Spleen (tissue), 11 donors: ENCODE data around the gene COQ5. TPM values are rescaled to one million over a fixed set of nuclear protein-coding genes. Genes with fewer than 3 reads are reported as not detected.

Experiments used
- DNase-seq: peaks from one replicate; pipeline ENCODE4 v3.0.0-alpha.2; 2020
- H3K27ac ChIP-seq, 8 donors: fragments of 200-600 bp; sonication (generic) in 7 of 8; 1 replicate in 4 of 8; 2 replicates in 4 of 8; pipeline versions ENCODE4 v1.5.0 to v1.8.0; 2016 to 2021; ENCODE audit warnings: inconsistent platforms in 4 of 8, mild to moderate bottlenecking in 4 of 8, moderate library complexity in 1 of 8
- H3K27me3 ChIP-seq, 7 donors: fragments of 200-600 bp; sonication (generic) in 6 of 7; replicated peaks in 1 of 7; 1 replicate in 4 of 7; 2 replicates in 3 of 7; pipeline versions ENCODE4 v1.5.0 to v1.8.0; 2016 to 2021; ENCODE audit warnings: inconsistent platforms in 3 of 7, mild to moderate bottlenecking in 1 of 7
- H3K36me3 ChIP-seq, 6 donors: fragments of 200-600 bp; sonication (generic) in 5 of 6; 1 replicate in 4 of 6; 2 replicates in 2 of 6; pipeline versions ENCODE4 v1.5.0 to v1.8.0; 2016 to 2021; ENCODE audit warnings: inconsistent platforms in 2 of 6
- H3K4me1 ChIP-seq, 6 donors: fragments of 200-600 bp; sonication (generic) in 5 of 6; 1 replicate in 3 of 6; 2 replicates in 3 of 6; pipeline versions ENCODE4 v1.5.0 to v1.8.0; 2016 to 2021; ENCODE audit warnings: inconsistent platforms in 3 of 6
- H3K4me3 ChIP-seq, 8 donors: fragments of 200-600 bp; sonication (generic) in 7 of 8; 1 replicate in 4 of 8; 2 replicates in 4 of 8; pipeline versions ENCODE4 v1.5.0 to v1.8.0; 2016 to 2021; ENCODE audit warnings: inconsistent platforms in 4 of 8, mild to moderate bottlenecking in 4 of 8, moderate library complexity in 2 of 8
- H3K9me3 ChIP-seq, 8 donors: fragments of 200-600 bp; sonication (generic) in 7 of 8; 1 replicate in 4 of 8; 2 replicates in 4 of 8; pipeline versions ENCODE4 v1.5.0 to v1.8.0; 2016 to 2021; ENCODE audit warnings: inconsistent platforms in 4 of 8
- POLR2A ChIP-seq, 3 donors: fragments of 450-650 bp; IDR thresholded peaks; one replicate each; pipeline ENCODE4 v1.5.1; 2017; ENCODE audit warnings: antibody characterized with exemption in 3 of 3, mild to moderate bottlenecking in 1 of 3
- POLR2AphosphoS5 ChIP-seq, 3 donors: sonication (generic); formaldehyde crosslinking; IDR thresholded peaks; one replicate each; pipeline ENCODE4 v1.5.1; 2017; ENCODE audit warnings: antibody characterized with exemption in 3 of 3
- WGBS, 5 donors: extraction: QIAGEN DNeasy Blood & Tissue Kit in 3 of 5; methylation state at CpG; one replicate each; pipeline versions ENCODE4 v1.1.5 to v1.1.7; 2013 to 2018; 5-methylcytosine and 5-hydroxymethylcytosine counted together
- intact Hi-C: fragments of 100-400 bp; cut with DNase I; formaldehyde crosslinking; loops from one replicate; pipeline ENCODE4 v1.15.0; 2023; ENCODE audit warnings: low total_unique reads
- polyA plus RNA-seq, 3 donors: library from polyadenylated mRNA; stranded (reverse); fragments of 200-250 nt; gene quantifications; one replicate each; pipeline ENCODE4 v1.2.1, GENCODE V29; 2013
- total RNA-seq, 7 donors: library from RNA; depleted of rRNA in 3 of 7; stranded (reverse); fragments of >200 nt in 3 of 7; fragmentation: NEBNext Ultra II Directional in 4 of 7; extraction: Animal tissue kit (Norgen Biotek cat#: 25700) in 4 of 7; gene quantifications; one replicate each; pipeline versions ENCODE4 v1.1.0 to v1.2.1, GENCODE V29; 2016 to 2021
- TF ChIP-seq, protein P1 (sequence below), 11 experiments: fragments of 200-600 bp in 7 of 11; fragments of 450-650 bp in 4 of 11; sonication (generic) in 4 of 11; IDR thresholded peaks in 8 of 11; conservative IDR thresholded peaks in 3 of 11; 1 replicate in 7 of 11; 2 replicates in 4 of 11; pipeline versions ENCODE4 v1.4.0 to v1.8.0; 2016 to 2021; ENCODE audit warnings: antibody characterized with exemption in 11 of 11, inconsistent platforms in 4 of 11, mild to moderate bottlenecking in 1 of 11
- donor health status: healthy with polysubstance abuse.
- donor health status: DM: no; HTN: no; CAD: no; lungs with moderate emphysema.
- donor health status: DM: no; HTN: no; CAD: no.
- donor health status: Bipolar disorder and iron deficiency.
- donor health status: healthy.
- donor health status: DM: no; HTN: no; CAD: no.
- donor health status: DM: yes; HTN: yes; CAD: no.

COQ5 gene
- total and polyA plus RNA-seq, 10 donors = 18.6 to 34.6 (median 23.7) TPM

DNA sequence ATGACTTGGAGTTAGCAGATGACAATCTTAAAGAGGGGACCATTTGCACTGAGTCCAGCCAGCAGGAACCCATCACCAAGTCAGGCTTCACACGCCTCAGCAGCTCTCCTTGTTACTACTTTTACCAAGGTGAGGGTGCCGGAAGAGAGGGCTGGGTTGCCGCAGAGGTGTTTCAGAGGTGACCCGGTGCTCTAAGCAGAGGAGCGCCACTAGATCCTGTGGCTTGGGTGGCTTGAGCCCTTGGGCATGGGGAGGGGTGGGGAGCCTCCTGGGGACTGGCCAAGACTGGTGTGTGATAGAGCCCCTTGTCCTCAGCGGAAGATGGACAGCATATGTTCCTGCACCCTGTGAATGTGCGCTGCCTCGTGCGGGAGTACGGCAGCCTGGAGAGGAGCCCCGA lies 34.5 kb upstream of the COQ5 start:
- intact Hi-C loops = no loop called here
- H3K36me3 ChIP-seq = peaks cover 4 to 100% (median 95%) of the 10 kb centered on the region in 6 donors
- peak overlapping the region in 1 of 8 donors; percentile 2 for H3K27ac ChIP-seq
- no peaks in the 10 kb centered on the region for H3K9me3 ChIP-seq
- H3K27me3 ChIP-seq = no peaks in the 10 kb centered on the region
- TF ChIP-seq, protein P1, sequence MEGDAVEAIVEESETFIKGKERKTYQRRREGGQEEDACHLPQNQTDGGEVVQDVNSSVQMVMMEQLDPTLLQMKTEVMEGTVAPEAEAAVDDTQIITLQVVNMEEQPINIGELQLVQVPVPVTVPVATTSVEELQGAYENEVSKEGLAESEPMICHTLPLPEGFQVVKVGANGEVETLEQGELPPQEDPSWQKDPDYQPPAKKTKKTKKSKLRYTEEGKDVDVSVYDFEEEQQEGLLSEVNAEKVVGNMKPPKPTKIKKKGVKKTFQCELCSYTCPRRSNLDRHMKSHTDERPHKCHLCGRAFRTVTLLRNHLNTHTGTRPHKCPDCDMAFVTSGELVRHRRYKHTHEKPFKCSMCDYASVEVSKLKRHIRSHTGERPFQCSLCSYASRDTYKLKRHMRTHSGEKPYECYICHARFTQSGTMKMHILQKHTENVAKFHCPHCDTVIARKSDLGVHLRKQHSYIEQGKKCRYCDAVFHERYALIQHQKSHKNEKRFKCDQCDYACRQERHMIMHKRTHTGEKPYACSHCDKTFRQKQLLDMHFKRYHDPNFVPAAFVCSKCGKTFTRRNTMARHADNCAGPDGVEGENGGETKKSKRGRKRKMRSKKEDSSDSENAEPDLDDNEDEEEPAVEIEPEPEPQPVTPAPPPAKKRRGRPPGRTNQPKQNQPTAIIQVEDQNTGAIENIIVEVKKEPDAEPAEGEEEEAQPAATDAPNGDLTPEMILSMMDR (IDR thresholded peaks at IDR 0.05 in 8 of 11, conservative IDR thresholded peaks at IDR 0.05 in 3 of 11) = no peak
- TF ChIP-seq POLR2AphosphoS5 (IDR thresholded peaks at IDR 0.05) = peak; percentile 38 to 71 (median 49)
- no peak overlapping the region for H3K4me3 ChIP-seq
- WGBS, 5 donors = 87 to 98% (median 96%) methylated on average over 9 to 11 of the region's 11 CpGs
- H3K4me1 ChIP-seq = peaks cover 0 to 6% (median 2%) of the 10 kb centered on the region in 6 donors
- DNase-seq = no peak

DNA sequence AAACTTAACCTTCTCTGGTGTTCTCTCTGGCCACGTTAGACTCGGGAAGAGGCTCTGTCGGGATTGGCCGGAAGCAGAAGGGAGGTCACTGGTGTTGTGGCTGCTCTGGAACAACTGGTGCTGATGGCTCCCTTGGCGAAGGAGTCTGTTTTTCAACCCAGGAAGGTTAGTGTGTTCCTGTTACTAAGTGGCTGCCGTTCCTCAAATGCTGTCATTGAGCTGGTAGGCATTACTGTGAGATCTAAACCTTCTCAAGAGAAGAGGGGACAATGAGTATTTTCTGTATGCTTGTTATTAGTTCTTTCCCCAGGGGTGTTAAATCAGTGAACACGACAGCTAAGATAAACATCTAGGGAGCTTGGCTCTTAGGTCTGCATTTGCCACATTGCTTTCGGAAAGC lies 33.9 kb upstream of the COQ5 start:
- peaks cover 0 to 6% (median 2%) of the 10 kb centered on the region in 6 donors for H3K4me1 ChIP-seq
- WGBS, 5 donors = 74 to 86% (median 82%) methylated on average over 8 of the region's 8 CpGs
- peak overlapping the region in 2 of 8 donors; percentile 2 to 14 for H3K27ac ChIP-seq
- DNase-seq = no peak
- H3K9me3 ChIP-seq = no peaks in the 10 kb centered on the region
- TF ChIP-seq, protein P1 (IDR thresholded peaks at IDR 0.05 in 8 of 11, conservative IDR thresholded peaks at IDR 0.05 in 3 of 11) = no peak
- peak in 2 of 3 donors; percentile 18 to 28 for TF ChIP-seq POLR2AphosphoS5 (IDR thresholded peaks at IDR 0.05)
- H3K36me3 ChIP-seq = peaks cover 4 to 100% (median 95%) of the 10 kb centered on the region in 6 donors
- H3K4me3 ChIP-seq = no peak overlapping the region
- no peaks in the 10 kb centered on the region for H3K27me3 ChIP-seq
- intact Hi-C loops = no loop called here

DNA sequence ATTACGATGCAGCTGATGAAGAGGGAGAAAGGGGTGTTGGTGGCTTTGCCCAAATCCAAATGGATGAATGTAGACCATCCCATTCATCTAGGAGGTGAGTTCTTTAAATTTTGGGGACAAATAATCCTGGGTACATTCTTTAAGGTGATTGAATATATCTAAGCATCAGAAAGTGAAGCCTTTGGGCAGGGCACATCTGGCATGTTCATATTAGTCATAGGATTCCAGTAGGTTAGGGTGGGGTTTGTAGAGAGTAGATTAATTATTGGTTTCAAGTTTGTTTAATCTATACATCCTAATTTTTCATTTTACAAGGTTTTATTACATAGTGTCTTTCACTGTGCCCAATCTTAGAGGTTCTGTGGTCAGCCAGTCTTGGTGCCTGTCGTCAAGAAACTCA lies 28.6 kb upstream of the COQ5 start:
- 93 to 100% (median 98%) methylated on average over 2 of the region's 2 CpGs for whole genome bisulfite sequencing, 5 donors
- no peak overlapping the region for H3K27ac ChIP-seq
- no peak for DNase-seq
- H3K4me3 ChIP-seq = no peak overlapping the region
- H3K4me1 ChIP-seq = peaks cover 0 to 26% (median 10%) of the 10 kb centered on the region in 6 donors
- intact Hi-C loops = no loop called here
- H3K27me3 ChIP-seq = no peaks in the 10 kb centered on the region
- no peak for TF ChIP-seq POLR2AphosphoS5 (IDR thresholded peaks at IDR 0.05)
- no peak for TF ChIP-seq POLR2A (IDR thresholded peaks at IDR 0.05)
- H3K36me3 ChIP-seq = peaks cover 6 to 100% (median 89%) of the 10 kb centered on the region in 6 donors
- no peaks in the 10 kb centered on the region for H3K9me3 ChIP-seq

DNA sequence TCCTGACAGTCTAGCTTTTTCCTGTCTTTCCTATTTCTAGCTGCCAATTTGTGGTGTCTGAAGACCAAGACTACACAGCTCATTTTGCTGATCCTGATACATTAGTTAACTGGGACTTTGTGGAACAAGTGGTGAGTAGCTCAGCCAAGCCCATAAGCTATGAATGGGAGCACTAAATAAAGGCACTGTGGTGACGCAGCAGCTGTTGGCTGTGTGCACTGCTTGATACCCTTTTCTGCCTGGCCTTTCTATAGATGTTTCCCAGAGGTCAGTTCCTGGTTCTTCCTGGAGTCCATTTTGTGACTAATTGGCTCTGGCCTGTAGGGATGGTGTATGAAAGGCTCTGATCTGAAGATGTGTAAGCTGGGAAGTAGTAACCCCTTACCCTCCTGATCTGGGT lies 25.7 kb upstream of the COQ5 start:
- Histone ChIP-seq H3K4me1 (peaks cover 7 to 55% (median 36%) of the 10 kb centered on the region in 6 donors), H3K36me3 (peaks cover 2 to 100% (median 73%) of the 10 kb centered on the region in 6 donors), H3K4me3 (no peak overlapping the region), H3K27me3 (no peaks in the 10 kb centered on the region), H3K9me3 (no peaks in the 10 kb centered on the region), H3K27ac (peak overlapping the region in 1 of 8 donors; percentile 27)
- DNase-seq = no peak
- intact Hi-C loops = no loop called here
- TF ChIP-seq POLR2A (IDR thresholded peaks at IDR 0.05) = no peak
- TF ChIP-seq, protein P1 (IDR thresholded peaks at IDR 0.05 in 8 of 11, conservative IDR thresholded peaks at IDR 0.05 in 3 of 11) = no peak
- TF ChIP-seq POLR2AphosphoS5 (IDR thresholded peaks at IDR 0.05) = no peak
- 88 to 100% (median 92%) methylated on average over 1 of the region's 1 CpG for WGBS, 5 donors

DNA sequence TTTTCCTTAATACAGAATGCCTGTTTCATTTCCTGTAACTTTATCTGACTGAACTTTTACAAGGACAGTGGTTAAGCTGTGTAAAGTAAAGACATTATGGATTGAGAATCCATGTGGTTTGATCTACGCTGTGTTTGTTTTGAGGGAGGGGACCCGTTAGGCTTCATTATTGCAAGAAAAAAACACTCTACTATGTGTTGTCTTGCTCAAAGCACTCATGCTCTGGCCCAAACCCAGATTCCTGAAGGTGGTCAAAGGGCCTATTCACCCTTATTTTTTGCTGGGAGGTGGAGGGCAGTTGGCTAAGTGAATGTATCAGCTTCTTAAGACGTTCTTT lies 17.1 kb upstream of the COQ5 start:
- TF ChIP-seq POLR2A (IDR thresholded peaks at IDR 0.05) (no peak), POLR2AphosphoS5 (IDR thresholded peaks at IDR 0.05) (no peak)
- TF ChIP-seq, protein P1 (IDR thresholded peaks at IDR 0.05 in 8 of 11, conservative IDR thresholded peaks at IDR 0.05 in 3 of 11) = no peak
- H3K4me1 ChIP-seq = peaks cover 11 to 100% (median 83%) of the 10 kb centered on the region in 6 donors
- no peaks in the 10 kb centered on the region for H3K9me3 ChIP-seq
- WGBS, 5 donors = 66 to 88% (median 78%) methylated on average over 3 of the region's 3 CpGs
- H3K4me3 ChIP-seq = no peak overlapping the region
- no peaks in the 10 kb centered on the region for H3K27me3 ChIP-seq
- H3K36me3 ChIP-seq = peaks cover 0 to 99% (median 40%) of the 10 kb centered on the region in 6 donors
- intact Hi-C loops = no loop called here
- DNase-seq = no peak
- peak overlapping the region in 4 of 8 donors; percentile 27 to 39 (median 37) for H3K27ac ChIP-seq
